ENCODE results near the gene MAVS.

DNA sequence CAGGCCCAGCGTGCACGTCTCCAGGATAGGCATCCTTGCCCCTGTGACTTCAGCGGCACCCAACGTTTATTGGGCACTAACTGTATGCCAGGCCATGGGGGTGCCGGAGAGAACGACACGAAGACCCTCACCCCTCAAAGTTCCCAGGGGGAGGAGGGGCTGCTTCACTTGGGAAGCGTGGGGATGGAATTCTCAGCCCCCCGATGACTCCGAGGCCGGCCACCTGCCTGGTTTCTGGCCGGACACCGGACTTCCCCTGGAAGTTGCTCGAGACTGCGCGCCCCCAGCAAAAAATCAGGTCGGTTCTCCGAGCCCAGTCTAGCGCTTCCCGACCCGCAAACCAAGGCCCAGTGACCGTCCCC, 275 bp upstream of the MAVS start:
- peak; percentile 13 for TF ChIP-seq FOS (IDR thresholded peaks at IDR 0.05; ENCODE audit: borderline replicate concordance, insufficient read depth, low read length)
- TF ChIP-seq, protein P1, sequence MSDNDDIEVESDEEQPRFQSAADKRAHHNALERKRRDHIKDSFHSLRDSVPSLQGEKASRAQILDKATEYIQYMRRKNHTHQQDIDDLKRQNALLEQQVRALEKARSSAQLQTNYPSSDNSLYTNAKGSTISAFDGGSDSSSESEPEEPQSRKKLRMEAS (IDR thresholded peaks at IDR 0.05; ENCODE audit: insufficient read depth, insufficient read length) = no peak
- TF ChIP-seq EZH2 (IDR thresholded peaks at IDR 0.05; ENCODE audit: borderline replicate concordance, low read depth, low read length, severe bottlenecking) = no peak
- TF ChIP-seq, protein P2, sequence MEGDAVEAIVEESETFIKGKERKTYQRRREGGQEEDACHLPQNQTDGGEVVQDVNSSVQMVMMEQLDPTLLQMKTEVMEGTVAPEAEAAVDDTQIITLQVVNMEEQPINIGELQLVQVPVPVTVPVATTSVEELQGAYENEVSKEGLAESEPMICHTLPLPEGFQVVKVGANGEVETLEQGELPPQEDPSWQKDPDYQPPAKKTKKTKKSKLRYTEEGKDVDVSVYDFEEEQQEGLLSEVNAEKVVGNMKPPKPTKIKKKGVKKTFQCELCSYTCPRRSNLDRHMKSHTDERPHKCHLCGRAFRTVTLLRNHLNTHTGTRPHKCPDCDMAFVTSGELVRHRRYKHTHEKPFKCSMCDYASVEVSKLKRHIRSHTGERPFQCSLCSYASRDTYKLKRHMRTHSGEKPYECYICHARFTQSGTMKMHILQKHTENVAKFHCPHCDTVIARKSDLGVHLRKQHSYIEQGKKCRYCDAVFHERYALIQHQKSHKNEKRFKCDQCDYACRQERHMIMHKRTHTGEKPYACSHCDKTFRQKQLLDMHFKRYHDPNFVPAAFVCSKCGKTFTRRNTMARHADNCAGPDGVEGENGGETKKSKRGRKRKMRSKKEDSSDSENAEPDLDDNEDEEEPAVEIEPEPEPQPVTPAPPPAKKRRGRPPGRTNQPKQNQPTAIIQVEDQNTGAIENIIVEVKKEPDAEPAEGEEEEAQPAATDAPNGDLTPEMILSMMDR (IDR thresholded peaks at IDR 0.05; ENCODE audit: extremely low read depth in 1 of 2, insufficient read depth in 1 of 2, low read depth in 1 of 2, low read length in 2 of 2) = no peak
- TF ChIP-seq JUN (IDR thresholded peaks at IDR 0.05; ENCODE audit: borderline replicate concordance, insufficient read depth, insufficient read length, low read depth) = no peak
- TF ChIP-seq POLR2AphosphoS5 (IDR thresholded peaks at IDR 0.05; ENCODE audit: insufficient read depth, low read depth, low read length) = no peak
- TF ChIP-seq MYC (IDR thresholded peaks at IDR 0.05; ENCODE audit: low read depth, low read length) = no peak
- TF ChIP-seq POLR2A (IDR thresholded peaks at IDR 0.05; ENCODE audit: low read depth, low read length) = no peak
